GM18907 (cell line): ENCODE data around the gene TRIM5.
"Not testable (repeated sequence)": the region's sequence is repeated elsewhere in the genome, so short reads cannot be mapped to it uniquely, and the experiment has no call there.

ENCODE experiments used
- ATAC-seq: cut with Tn5 transposase; IDR thresholded peaks from one replicate; pipeline ENCODE4 v1.9.1; 2021; ENCODE audit warnings: mild to moderate bottlenecking, moderate library complexity; ENCODE audit not compliant: unreplicated experiment

The TRIM5 gene

DNA sequence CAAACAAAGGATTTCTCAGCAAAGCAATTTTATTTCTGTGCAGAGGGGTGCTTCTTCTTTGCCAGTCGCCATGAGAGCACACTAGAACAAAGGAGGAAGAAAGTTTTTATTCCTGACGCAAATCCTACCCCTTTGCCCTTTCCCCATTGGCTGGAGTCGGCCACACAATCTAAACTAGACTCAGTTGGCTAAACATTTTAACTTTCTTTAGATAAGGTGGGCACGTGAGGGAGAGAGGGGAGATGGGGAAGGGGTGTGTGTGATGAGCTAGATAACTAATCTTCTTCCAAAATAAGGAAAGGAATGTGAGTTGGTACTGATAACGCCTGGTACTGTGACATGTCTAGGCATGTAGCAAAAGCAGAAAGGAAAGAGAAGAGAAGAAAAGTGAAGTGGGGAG, 5.3 kb upstream of the TRIM5 start:
- ATAC-seq = no peak

DNA sequence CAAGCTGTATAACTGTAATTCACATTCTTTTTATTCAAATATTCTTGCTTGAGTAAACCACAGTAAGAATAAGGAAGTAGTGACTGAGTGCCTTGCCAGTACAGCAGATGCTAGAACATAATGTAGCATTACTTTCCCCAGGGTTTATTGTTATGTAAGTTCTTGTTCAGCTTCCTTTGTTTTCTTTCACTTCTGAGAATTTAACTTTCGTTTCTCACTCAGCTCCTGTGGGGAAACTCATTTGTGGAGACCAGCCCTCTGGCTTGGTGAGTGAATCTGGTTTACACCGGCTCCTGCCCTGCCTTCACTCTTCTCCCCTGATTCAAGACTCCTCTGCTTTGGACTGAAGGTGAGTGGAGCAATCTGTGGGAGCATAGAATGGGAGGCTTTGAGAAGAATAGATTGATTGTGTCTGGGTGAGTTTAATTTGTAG, 4.7 kb upstream of the TRIM5 start, which contains the start of gene TRIM22:
TSS of gene TRIM22 (plus strand) at position 240 of the 433 bp plus-strand sequence. CDS start 6,443 bp downstream, outside the sequence.
- peak; percentile 79 for ATAC-seq

DNA sequence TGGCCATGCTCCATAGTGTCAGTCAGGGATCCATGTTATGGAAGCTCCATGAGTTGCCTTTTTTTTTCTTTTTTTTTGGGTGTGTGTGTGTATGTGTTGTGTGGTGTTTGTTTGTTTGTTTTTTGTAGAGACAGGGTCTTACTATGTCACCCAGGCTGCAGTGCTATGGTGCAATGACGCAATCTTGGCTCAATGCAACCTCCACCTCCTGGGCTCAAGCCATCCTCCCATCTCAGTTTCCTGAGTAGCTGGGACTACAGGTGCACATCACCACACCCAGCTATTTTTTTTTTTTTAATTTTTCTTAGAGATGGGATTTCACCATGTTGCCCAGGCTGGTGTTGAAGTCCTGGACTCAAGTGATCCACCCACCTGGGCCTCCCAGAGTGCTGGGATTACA, 3.6 kb upstream of the TRIM5 start:
- no peak for ATAC-seq

DNA sequence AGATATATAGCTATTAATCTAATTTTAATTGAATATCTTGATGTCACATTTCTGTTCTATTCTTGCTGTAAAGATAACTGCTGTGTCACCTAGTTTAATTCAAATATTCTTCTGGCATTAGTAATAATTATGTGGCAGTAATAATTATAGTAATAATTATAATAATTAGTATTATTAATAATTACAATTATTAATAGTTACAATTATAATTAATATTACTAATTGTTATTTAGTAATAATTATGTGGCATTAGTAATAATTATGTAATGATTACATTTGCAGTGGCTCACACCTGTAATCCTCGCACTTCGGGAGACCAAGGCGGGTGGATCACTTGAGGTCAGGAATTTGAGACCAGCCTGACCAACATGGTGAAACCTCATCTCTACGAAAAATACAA, 1.6 kb upstream of the TRIM5 start:
- ATAC-seq = no peak

DNA sequence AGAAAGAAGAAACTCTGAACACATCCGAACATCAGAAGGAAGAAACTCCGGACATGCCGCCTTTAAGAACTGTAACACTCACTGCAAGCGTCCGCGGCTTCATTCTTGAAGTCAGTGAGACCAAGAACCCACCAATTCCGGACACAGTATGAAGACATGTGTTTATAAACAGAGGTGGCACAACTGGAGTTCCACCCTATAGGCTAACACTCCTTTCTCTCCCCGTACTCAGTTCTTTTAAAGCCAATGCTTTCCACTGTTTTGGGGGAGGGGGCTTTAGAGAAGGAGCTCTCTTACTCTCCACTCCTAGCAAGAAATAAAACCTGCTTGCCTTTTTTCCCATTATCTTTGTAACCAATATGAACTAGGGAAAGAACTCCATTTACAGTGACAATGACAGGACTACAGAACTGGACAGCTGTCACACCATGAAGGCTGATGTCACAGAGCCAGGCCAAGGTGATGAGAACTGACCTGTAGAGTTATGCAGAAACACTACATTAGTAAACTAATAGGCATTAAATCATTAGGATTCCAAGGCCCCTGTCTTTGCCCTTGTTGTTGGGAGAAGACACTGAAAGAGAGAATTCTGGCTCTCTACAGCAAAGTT, 733 bp downstream of the TRIM5 start:
- ATAC-seq = peak; percentile 15

DNA sequence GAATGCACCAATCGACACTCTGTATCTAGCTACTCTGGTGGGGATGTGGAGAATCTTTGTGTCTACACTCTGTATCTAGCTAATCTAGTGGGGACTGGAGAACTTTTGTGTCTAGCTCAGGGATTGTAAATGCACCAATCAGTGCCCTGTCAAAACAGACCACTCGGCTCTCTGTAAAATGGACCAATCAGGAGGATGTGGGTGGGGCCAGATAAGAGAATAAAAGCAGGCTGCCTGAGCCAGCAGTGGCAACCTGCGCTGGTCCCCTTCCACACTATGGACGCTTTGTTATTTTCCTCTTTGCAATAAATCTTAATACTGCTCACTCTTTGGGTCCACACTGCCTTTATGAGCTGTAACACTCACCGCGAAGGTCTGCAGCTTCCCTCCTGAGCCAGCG, 1.3 kb downstream of the TRIM5 start:
- not testable (repeated sequence) for ATAC-seq

DNA sequence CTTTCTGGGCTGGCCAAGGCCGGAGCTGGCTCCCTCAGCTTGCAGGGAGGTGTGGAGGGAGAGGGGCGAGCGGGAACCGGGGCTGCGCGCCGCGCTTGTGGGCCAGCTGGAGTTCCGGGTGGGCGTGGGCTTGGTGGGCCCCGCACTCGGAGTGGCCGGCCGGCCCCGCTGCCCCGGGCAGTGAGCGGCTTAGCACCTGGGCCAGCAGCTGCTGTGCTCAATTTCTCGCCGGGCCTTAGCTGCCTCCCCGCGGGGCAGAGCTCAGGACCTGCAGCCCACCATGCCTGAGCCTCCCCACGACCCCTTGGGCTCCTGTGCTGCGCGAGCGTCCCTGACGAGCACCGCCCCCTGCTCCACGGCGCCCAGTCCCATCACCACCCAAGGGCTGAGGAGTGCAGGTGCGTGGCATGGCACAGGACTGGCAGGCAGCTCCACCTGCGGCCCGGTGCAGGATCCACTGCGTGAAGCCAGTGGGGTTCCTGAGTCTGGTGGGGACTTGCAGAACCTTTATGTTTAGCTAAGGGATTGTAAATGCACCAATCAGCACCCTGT, 1.9 kb downstream of the TRIM5 start:
- not testable (repeated sequence) for ATAC-seq

DNA sequence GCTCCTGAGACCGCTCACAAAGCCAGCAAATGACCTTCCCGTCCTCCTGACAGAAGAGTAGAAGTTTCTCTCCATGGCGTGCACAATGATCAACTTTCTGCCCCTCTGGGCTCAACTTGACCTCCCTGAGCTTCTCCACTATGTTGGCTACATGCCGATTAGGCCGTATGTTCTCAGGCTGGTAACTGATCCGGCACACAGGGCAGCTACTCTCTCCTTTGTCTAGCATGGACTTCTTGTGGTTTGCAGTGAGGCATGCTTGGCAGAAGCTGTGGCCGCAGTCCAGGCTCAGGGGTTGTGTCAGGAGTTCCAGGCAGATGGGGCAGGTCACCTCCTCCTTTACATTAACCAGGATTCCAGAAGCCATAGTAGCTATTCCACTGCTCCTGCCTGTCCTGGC, 5.1 kb downstream of the TRIM5 start:
- no peak for ATAC-seq

DNA sequence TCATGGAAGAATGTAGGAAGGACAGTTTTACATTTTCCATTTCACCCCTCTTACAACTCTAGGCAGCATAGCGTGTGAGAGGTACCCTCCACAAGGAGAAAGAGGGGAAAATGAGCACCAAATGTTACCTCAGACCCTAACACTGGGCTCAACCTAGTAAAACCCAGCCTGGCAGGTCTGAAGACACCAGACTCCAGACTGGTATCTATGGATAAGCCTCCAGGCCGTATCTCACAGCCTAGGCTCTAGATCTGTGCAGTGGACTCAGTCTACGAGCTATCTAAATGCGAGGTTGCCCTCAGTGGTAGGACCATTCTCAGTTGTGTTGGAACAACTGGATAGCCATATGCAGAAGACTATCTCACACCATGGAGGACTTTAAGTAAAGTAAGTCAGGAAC, 10.5 kb downstream of the TRIM5 start:
- no peak for ATAC-seq

DNA sequence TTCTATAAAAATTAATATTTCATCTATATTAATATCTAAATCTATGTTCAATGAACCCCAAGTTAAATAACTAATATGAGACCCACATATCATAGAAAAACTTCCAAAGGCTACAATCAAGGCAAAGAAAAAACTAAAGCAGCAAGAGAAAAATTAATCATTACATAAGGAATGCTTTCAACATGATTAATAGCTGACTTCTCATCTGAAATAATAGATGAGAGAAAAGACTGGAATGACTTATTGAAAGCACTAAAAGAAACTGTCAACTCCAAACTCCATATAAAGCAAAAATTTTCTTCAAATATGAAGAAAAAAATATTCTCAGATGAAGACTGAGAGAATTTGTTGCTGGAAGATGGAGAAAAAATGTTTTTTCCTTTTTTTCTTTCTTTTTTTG, 13.0 kb downstream of the TRIM5 start:
- no peak for ATAC-seq

DNA sequence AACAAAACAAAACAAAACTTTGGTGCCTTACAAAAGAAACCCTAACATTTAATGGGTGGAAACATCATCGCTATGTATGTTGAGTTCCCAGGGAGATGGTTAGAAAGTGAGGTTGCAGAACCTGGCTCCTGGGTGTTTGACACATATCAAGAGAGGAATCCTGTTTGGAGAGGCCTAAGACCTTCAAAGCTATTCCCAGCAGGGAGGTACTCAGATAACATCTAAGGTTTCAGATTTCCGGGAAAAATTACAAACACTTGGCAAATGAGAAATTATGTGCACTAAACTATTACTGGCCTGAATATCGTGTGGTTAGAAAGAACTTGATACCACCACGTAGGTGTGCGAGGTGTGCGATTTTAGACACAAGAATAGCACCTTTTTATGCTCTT, 18.5 kb downstream of the TRIM5 start:
- ATAC-seq = no peak

DNA sequence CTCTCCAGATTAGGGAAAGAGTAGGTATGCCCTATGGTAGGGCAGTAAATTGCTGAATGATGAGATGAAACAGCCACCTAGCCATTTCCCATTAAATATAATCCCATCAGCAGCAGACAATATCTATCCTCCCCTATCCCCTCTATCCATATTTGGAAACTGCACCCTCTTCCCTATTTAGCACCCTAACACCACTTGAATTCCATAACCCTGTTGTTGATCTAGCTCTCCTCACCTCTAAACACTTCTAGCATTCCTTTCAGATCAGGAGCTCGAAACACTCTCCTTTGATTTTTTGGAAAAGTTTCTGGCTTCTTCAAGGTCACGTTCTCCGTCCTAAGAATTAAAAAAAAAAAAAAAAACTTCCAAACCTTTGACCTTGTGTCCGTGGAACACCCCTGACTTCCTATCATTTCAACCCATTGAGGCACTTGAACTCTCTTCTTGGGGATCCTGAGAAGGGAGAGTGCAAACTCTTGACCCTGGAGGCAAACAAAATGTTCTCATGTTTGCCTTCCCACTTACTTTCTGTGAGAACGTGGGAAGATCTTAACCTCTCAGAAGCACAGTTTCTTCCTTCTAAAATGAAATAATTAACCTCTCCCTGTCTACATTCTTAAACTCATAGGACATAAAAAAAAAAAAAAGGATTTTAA, 19.0 kb downstream of the TRIM5 start:
- no peak for ATAC-seq

DNA sequence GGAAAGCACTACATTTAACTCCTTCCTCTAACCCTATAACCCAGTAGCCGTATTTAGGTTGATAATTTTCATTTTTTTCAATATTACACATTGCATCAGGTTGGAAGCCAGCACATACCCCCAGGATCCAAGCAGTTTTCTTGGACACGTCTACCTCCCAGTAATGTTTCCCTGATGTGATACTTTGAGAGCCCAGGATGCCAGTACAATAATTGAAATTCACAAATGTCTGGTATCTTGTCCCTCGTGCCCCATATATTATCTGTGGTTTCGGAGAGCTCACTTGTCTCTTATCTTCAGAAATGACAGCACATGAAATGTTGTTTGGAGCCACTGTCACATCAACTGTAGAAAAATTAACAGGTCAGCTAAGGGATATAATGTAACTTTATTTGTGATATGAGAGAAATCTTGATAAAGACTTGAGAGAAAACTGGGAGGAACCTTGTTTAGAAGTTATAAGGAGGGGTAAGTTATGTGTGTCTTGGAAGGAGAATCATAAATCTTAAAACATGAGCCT, 19.8 kb downstream of the TRIM5 start:
- ATAC-seq = no peak

DNA sequence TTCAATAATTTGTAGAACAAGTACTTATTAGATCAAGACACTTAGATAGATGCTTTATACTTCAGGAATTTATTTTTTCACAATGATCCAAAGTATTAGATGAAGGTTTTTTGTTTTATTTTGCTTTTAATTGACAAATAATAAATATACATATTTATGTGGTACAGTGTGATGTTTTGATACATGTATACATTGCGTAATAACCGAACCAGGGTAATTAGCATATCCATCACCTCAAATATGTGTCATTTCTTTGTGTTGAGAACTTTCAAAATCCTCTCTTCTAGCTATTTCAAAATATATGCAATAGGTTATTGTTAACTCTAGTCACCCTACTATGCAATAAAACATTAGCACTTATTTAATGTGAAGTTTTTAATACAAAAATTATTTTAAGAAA, 21.4 kb downstream of the TRIM5 start:
- no peak for ATAC-seq

DNA sequence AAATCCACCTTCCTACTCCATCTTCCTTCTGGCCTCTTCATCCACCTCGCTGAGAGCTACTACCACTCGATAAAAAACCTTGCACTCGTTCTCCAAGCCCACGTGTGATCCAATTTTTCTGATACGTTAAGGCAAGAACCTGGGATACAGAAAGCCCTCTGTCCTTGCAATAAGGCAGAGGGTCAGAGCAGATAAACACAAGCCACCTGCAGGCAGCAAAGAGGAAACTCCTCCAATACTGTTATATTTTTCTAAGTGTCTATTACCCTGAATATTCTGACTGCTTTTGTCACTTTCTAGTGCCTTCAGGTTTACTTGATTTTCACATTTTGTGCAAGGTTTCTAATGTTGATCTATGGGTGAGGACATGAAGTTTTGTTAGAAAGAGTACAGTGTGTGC, 26.6 kb downstream of the TRIM5 start:
- ATAC-seq = no peak

DNA sequence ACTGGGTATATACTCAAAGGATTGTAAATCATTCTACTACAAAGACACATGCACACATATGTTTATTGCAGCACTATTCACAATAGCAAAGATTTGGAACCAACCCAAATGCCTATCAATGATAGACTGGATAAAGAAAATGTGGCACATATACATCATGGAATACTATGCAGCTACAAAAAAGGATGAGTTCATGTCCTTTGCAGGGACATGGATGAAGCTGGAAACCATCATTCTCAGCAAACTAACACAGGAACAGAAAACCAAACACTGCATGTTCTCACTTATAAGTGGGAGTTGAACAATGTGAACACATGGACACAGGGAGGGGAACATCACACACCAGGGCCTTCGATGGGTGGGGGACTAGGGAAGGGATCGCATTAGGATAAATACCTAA, 27.9 kb downstream of the TRIM5 start:
- not testable (repeated sequence) for ATAC-seq

DNA sequence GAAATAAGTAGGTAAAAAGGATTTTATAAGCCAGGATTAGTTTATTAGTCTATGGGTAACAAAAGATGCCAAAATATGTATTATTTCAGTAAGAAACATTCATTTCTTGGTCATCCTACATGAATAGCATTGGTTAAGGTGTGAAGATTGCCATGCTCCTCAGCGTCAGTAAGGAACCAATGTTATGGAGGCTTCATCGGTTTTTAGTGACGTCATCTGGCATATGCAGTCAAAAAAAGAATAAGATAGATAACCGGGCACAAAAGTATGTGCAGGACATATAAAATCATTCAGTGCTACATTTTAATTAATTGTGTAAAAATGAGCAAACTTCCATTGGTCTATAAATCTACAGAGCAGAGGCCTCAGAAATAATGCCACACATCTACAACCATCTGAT, 29.4 kb downstream of the TRIM5 start:
- ATAC-seq = no peak

DNA sequence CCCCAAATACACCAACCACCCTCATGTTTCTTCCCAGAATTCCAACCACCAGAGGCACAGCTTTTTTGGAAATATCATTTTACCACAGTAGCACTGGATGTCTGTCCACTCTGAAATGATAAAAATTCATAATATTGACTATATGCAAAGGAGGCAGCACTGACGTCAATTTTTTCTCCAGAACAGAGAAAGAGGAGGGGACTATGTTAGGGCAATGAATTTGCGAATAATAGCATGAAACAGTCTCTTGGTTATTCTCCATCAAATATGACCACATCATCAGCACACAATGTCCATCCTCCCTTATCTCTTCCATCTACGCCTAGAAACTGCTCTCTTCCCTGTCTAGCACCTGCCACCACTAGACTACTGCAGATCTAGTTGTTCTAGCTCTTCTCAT, 38.7 kb downstream of the TRIM5 start:
- no peak for ATAC-seq

DNA sequence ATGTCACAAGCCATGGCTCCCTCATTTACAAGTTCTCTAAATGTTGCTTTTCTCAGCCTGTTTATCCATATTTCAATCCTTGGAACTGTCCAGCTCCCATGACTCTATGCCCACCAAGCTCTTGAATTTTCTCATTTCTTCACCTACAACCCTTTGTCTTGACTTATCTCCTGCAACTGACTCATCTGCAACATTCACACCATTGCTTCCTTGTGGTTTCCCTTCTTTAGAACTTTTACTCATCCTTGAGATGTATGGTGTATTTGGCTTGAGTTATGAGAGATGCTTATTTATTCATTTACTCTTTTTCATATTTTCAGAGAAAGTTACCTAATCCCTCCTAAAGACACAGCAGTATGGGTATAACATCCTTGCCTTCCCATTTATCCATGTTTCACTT, 41.3 kb downstream of the TRIM5 start:
- no peak for ATAC-seq

DNA sequence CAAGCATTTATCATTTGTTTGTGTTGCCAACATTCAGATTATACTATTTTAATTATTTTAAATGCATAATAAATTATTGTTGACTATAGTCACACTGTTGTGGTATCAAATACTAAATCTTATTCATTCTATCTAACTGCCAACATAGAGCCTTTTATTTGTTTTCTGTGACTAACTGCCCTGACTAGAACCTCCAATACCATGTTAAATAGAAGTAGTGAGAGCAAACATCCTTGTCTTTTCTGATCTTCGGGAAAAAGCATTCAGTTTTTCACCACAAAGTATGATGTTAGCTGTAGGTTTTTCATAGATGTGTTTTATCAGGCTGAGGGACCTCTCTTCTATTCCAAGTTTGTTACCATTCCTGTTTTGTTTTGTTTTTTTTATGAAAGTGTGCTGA, 44.9 kb downstream of the TRIM5 start:
- ATAC-seq = no peak

DNA sequence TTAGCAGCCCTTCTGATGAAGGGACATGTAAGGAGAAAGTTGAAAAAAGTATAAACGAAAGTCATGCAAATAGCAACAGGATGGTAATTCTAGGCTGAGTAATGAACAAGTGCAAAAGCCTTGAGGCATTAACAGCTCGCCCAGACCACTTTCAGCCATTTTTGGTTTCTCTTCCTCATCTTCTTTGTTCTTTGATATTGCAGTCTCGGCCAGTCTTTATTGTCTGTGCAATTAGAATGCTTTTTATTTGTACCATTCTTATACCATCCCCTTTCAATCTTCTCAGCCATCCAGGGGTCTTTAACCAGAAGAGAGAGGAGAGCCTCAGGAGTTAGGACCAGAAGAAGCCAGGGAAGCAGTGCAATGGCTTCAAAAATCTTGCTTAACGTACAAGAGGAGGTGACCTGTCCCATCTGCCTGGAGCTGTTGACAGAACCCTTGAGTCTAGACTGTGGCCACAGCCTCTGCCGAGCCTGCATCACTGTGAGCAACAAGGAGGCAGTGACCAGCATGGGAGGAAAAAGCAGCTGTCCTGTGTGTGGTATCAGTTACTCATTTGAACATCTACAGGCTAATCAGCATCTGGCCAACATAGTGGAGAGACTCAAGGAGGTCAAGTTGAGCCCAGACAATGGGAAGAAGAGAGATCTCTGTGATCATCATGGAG, 52.8 kb downstream of the TRIM5 start:
- ATAC-seq = peak; percentile 92

DNA sequence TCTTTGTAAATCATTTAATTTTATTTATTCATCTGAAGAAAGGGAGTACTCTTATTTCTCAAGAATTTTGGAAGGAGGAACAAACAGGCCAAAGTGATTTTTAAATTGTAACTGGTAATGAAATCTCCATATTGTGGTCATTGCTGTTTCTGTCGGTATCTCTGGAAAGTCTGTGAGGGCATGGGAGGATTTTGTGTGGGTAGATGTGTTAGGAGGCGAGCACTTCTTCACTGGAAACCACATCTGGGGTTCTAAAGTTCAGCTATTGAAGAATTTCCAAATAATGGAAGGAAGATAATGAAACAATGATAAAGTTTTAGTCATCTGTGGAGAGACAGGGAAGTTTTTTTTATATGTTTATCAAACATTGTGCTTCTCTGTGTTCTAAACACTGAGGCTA, 53.5 kb downstream of the TRIM5 start:
- peak; percentile 20 for ATAC-seq
